AG04449 (cell line): ENCODE measurements around the gene ATP5PD.

Experiments
- CTCF ChIA-PET: fragments of 350-600 bp; formaldehyde crosslinking; extraction: SDS; loops from one replicate; lab custom pipeline; 2021; ENCODE audit warnings: antibody characterized with exemption; lab: Yijun Ruan, JAX
- POLR2A ChIA-PET: fragments of 400-600, 350-600 bp; formaldehyde crosslinking; extraction: SDS; loops from one replicate; lab custom pipeline; 2020; ENCODE audit warnings: antibody characterized with exemption, inconsistent platforms; lab: Yijun Ruan, JAX
- DNase-seq: peaks from one replicate; pipeline ENCODE4 v3.0.0-alpha.2; 2010; ENCODE audit warnings: low read depth, low spot score
- H3K4me3 ChIP-seq: 2 replicates; pipeline ENCODE4 v1.5.1; 2011; ENCODE audit warnings: low read depth, mild to moderate bottlenecking, control low read depth, low read length
- TF ChIP-seq, protein P1 (sequence below): IDR thresholded peaks from one replicate; pipeline ENCODE4 v1.5.1; 2011; ENCODE audit warnings: mild to moderate bottlenecking, moderate library complexity, low read length, control low read depth, inconsistent platforms; ENCODE audit not compliant: insufficient read depth; ENCODE audit errors: missing control alignments

Gene ATP5PD

GRCh38 chr17:74992223-74992622 lies 54.5 kb downstream of the ATP5PD start:
- ChIA-PET CTCF (interaction anchor here (0.7 to 0.8 kb wide), 2 partner anchors 20 to 31 kb away, joined by 3 to 4 read pairs; partner anchors contain the start of gene MRPL58), POLR2A (no interaction called here)
- TF ChIP-seq, protein P1, sequence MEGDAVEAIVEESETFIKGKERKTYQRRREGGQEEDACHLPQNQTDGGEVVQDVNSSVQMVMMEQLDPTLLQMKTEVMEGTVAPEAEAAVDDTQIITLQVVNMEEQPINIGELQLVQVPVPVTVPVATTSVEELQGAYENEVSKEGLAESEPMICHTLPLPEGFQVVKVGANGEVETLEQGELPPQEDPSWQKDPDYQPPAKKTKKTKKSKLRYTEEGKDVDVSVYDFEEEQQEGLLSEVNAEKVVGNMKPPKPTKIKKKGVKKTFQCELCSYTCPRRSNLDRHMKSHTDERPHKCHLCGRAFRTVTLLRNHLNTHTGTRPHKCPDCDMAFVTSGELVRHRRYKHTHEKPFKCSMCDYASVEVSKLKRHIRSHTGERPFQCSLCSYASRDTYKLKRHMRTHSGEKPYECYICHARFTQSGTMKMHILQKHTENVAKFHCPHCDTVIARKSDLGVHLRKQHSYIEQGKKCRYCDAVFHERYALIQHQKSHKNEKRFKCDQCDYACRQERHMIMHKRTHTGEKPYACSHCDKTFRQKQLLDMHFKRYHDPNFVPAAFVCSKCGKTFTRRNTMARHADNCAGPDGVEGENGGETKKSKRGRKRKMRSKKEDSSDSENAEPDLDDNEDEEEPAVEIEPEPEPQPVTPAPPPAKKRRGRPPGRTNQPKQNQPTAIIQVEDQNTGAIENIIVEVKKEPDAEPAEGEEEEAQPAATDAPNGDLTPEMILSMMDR = no peak
- DNase-seq = no peak
- H3K4me3 ChIP-seq = no peak overlapping the region

- no peak for DNase-seq
- TF ChIP-seq, protein P1 = no peak
- ChIA-PET CTCF (interaction anchor here (1.2 to 4.8 kb wide), 4 partner anchors 20 to 69 kb away, joined by 5 to 46 read pairs (median 6); partner anchors contain the start of gene MRPL58), POLR2A (interaction anchor here (0.6 to 1.3 kb wide), 2 partner anchors 13 to 21 kb away, joined by 3 to 5 read pairs; partner anchors contain the start of gene MRPL58)
- no peak overlapping the region for H3K4me3 ChIP-seq
Measured at GRCh38 chr17:74990581-74991105, 56.1 kb downstream of the ATP5PD start.
